Stimulated activated CD8-positive, alpha-beta memory T cell treated with anti-CD3 and anti-CD28 coated beads, Interleukin-4, amount 100 ng/mL, for 4 hours (primary cell): ENCODE results near the gene RBM47.
"Not testable (repeated sequence)": the region's sequence is repeated elsewhere in the genome, so short reads cannot be mapped to it uniquely, and the experiment has no call there.

ENCODE experiments used
- DNase-seq, 2 donors: peaks; one replicate each; pipeline ENCODE4 v3.0.0-alpha.2; 2020; ENCODE audit warnings: low read depth in 2 of 2, low spot score in 1 of 2

Gene RBM47

GRCh38 chr4:40544221-40544620 is 85.4 kb downstream of the RBM47 start:
- DNase-seq, result no peak

GRCh38 chr4:40540800-40541199 is 88.9 kb downstream of the RBM47 start:
- no peak for DNase-seq

- DNase-seq, result no peak
Observed at GRCh38 chr4:40536032-40536431, 93.6 kb downstream of the RBM47 start.

- DNase-seq, result no peak
Observed at GRCh38 chr4:40531636-40532023, 98.0 kb downstream of the RBM47 start.

- DNase-seq, result no peak
Observed at GRCh38 chr4:40530961-40531635, 98.6 kb downstream of the RBM47 start.

- DNase-seq, result no peak
Observed at GRCh38 chr4:40526741-40527140, 102.9 kb downstream of the RBM47 start.

GRCh38 chr4:40525752-40526598 is 103.7 kb downstream of the RBM47 start:
- DNase-seq, result no peak

GRCh38 chr4:40524366-40525041 is 105.2 kb downstream of the RBM47 start:
- DNase-seq, result no peak

GRCh38 chr4:40523581-40523980 is 106.1 kb downstream of the RBM47 start:
- DNase-seq, result no peak

- no peak for DNase-seq
Observed at GRCh38 chr4:40521957-40522356, 107.7 kb downstream of the RBM47 start.

- DNase-seq, result no peak
Observed at GRCh38 chr4:40520533-40520932, 109.1 kb downstream of the RBM47 start.

GRCh38 chr4:40517081-40517480 is 112.6 kb downstream of the RBM47 start:
- not testable (repeated sequence) for DNase-seq

- DNase-seq, result no peak
Observed at GRCh38 chr4:40516651-40517050, 113.0 kb downstream of the RBM47 start.

- DNase-seq, result no peak
Observed at GRCh38 chr4:40515398-40516293, 114.0 kb downstream of the RBM47 start.

- no peak for DNase-seq
Observed at GRCh38 chr4:40515037-40515397, 114.6 kb downstream of the RBM47 start.

GRCh38 chr4:40514497-40514951 is 115.1 kb downstream of the RBM47 start:
- DNase-seq, result no peak

GRCh38 chr4:40511036-40511614 is 118.5 kb downstream of the RBM47 start:
- DNase-seq, result no peak

GRCh38 chr4:40507977-40508376 is 121.7 kb downstream of the RBM47 start:
- no peak for DNase-seq

GRCh38 chr4:40506492-40506891 is 123.2 kb downstream of the RBM47 start:
- no peak for DNase-seq

GRCh38 chr4:40506066-40506465 is 123.6 kb downstream of the RBM47 start:
- no peak for DNase-seq

- no peak for DNase-seq
Observed at GRCh38 chr4:40502934-40503333, 126.7 kb downstream of the RBM47 start.
